ENCODE data around the gene SSU72.

Gene SSU72

GRCh38 chr1:1545946-1546737 is 28.5 kb downstream of the SSU72 start:
- Histone ChIP-seq H4K8ac (ENCODE audit: low read depth, low read length) (no peak overlapping the region), H3K4me3 (ENCODE audit: low read depth, low read length) (no peak overlapping the region), H2AFZ (ENCODE audit: insufficient read depth, low read length, poor library complexity) (no peak overlapping the region), H3K4me2 (ENCODE audit: low read length) (no peak overlapping the region), H3K9ac (ENCODE audit: low read length) (no peak overlapping the region), H3K79me1 (ENCODE audit: low read length) (no peaks in the 10 kb centered on the region), H3K27me3 (ENCODE audit: insufficient read depth, low read length) (no peaks in the 10 kb centered on the region), H2BK12ac (ENCODE audit: low read length) (no peak overlapping the region), H3K9me3 (ENCODE audit: insufficient read depth, low read depth, low read length) (no peaks in the 10 kb centered on the region), H2BK5ac (ENCODE audit: low read depth, low read length, poor library complexity) (no peak overlapping the region), H4K12ac (ENCODE audit: low read depth, low read length) (no peak overlapping the region), H3K4ac (ENCODE audit: low read depth, low read length) (no peak overlapping the region), H4K91ac (ENCODE audit: low read depth, low read length) (no peak overlapping the region), H3K79me2 (ENCODE audit: control insufficient read depth, insufficient read depth, low read length, poor library complexity) (no peaks in the 10 kb centered on the region), H3K23ac (ENCODE audit: low read length) (no peak overlapping the region), H3K14ac (ENCODE audit: low read length) (no peak overlapping the region), H3K36me3 (ENCODE audit: control insufficient read depth in 1 of 2, insufficient read depth in 2 of 2, low read length in 2 of 2) (peaks cover 58 to 60% of the 10 kb centered on the region in 2 experiments), H2AK5ac (ENCODE audit: low read length) (no peak overlapping the region), H2BK120ac (ENCODE audit: insufficient read depth, low read length, poor library complexity) (no peak overlapping the region), H3K18ac (ENCODE audit: low read length) (no peak overlapping the region), H3K4me1 (ENCODE audit: control insufficient read depth in 1 of 2, insufficient read depth in 2 of 2, low read length in 2 of 2) (peaks cover 0 to 2% of the 10 kb centered on the region in 2 experiments), H3K27ac (ENCODE audit: low read depth, low read length) (no peak overlapping the region)
- no CpG with 5 or more reads among the region's 23 CpGs for WGBS (ENCODE audit: extremely low coverage, insufficient coverage, insufficient read length)
- no peak for DNase-seq

DNA sequence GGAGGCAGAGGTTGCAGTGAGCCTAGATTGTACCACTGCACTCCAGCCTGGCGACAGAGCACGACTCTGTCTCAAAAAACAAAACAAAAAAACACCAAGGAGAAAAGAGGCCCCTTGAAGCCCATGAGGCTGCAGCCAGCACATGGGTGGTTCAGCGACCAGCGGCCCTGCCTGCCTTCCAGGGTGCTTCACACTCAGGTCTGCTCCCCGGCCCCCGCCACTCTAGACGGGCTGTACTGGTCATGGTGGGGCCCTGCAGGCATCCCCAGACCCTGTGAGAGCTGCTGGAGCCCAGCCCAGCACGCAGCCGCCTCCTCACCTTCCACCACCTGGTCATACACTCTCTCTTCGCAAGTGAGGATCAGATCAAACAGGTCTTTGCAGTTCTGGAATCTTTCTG is 30.1 kb downstream of the SSU72 start:
- no peaks in the 10 kb centered on the region for H3K79me1 ChIP-seq (ENCODE audit: low read length)
- WGBS (ENCODE audit: extremely low coverage, insufficient coverage, insufficient read length): no CpG with 5 or more reads among the region's 10 CpGs

GRCh38 chr1:1543706-1544099 is 31.0 kb downstream of the SSU72 start:
- no peak overlapping the region for H3K4ac ChIP-seq (ENCODE audit: low read depth, low read length)
- no peak overlapping the region for H3K4me3 ChIP-seq (ENCODE audit: low read depth, low read length)
- H3K23ac ChIP-seq (ENCODE audit: low read length): no peak overlapping the region
- no peaks in the 10 kb centered on the region for H3K79me1 ChIP-seq (ENCODE audit: low read length)
- H2BK12ac ChIP-seq (ENCODE audit: low read length): no peak overlapping the region
- H2AFZ ChIP-seq (ENCODE audit: insufficient read depth, low read length, poor library complexity): no peak overlapping the region
- no peaks in the 10 kb centered on the region for H3K79me2 ChIP-seq (ENCODE audit: control insufficient read depth, insufficient read depth, low read length, poor library complexity)
- H2AK5ac ChIP-seq (ENCODE audit: low read length): no peak overlapping the region
- H3K36me3 ChIP-seq (ENCODE audit: control insufficient read depth in 1 of 2, insufficient read depth in 2 of 2, low read length in 2 of 2): peaks cover 58 to 61% of the 10 kb centered on the region in 2 experiments
- H4K91ac ChIP-seq (ENCODE audit: low read depth, low read length): no peak overlapping the region
- no peaks in the 10 kb centered on the region for H3K27me3 ChIP-seq (ENCODE audit: insufficient read depth, low read length)
- H4K12ac ChIP-seq (ENCODE audit: low read depth, low read length): no peak overlapping the region
- no peak overlapping the region for H3K27ac ChIP-seq (ENCODE audit: low read depth, low read length)
- H2BK5ac ChIP-seq (ENCODE audit: low read depth, low read length, poor library complexity): no peak overlapping the region
- WGBS (ENCODE audit: extremely low coverage, insufficient coverage, insufficient read length): no CpG with 5 or more reads among the region's 19 CpGs
- H3K4me2 ChIP-seq (ENCODE audit: low read length): no peak overlapping the region
- no peak overlapping the region for H3K14ac ChIP-seq (ENCODE audit: low read length)
- DNase-seq: peak in 1 of 2 donors; percentile 17
- peaks cover 7 to 13% of the 10 kb centered on the region in 2 experiments for H3K4me1 ChIP-seq (ENCODE audit: control insufficient read depth in 1 of 2, insufficient read depth in 2 of 2, low read length in 2 of 2)
- no peak overlapping the region for H3K18ac ChIP-seq (ENCODE audit: low read length)
- H4K8ac ChIP-seq (ENCODE audit: low read depth, low read length): no peak overlapping the region
- H3K9ac ChIP-seq (ENCODE audit: low read length): no peak overlapping the region
- no peaks in the 10 kb centered on the region for H3K9me3 ChIP-seq (ENCODE audit: insufficient read depth, low read depth, low read length)
- no peak overlapping the region for H2BK120ac ChIP-seq (ENCODE audit: insufficient read depth, low read length, poor library complexity)

More for the DNA sequence above, 30.1 kb downstream of the SSU72 start:
- no peak overlapping the region for H2AK5ac ChIP-seq (ENCODE audit: low read length)
- no peak overlapping the region for H3K18ac ChIP-seq (ENCODE audit: low read length)
- no peaks in the 10 kb centered on the region for H3K79me2 ChIP-seq (ENCODE audit: control insufficient read depth, insufficient read depth, low read length, poor library complexity)
- H2BK12ac ChIP-seq (ENCODE audit: low read length): no peak overlapping the region
- no peaks in the 10 kb centered on the region for H3K27me3 ChIP-seq (ENCODE audit: insufficient read depth, low read length)
- no peak overlapping the region for H3K9ac ChIP-seq (ENCODE audit: low read length)
- H3K36me3 ChIP-seq (ENCODE audit: control insufficient read depth in 1 of 2, insufficient read depth in 2 of 2, low read length in 2 of 2): peaks cover 60 to 63% of the 10 kb centered on the region in 2 experiments
- H3K4ac ChIP-seq (ENCODE audit: low read depth, low read length): no peak overlapping the region
- H4K8ac ChIP-seq (ENCODE audit: low read depth, low read length): no peak overlapping the region
- H2BK5ac ChIP-seq (ENCODE audit: low read depth, low read length, poor library complexity): no peak overlapping the region
- no peak overlapping the region for H2AFZ ChIP-seq (ENCODE audit: insufficient read depth, low read length, poor library complexity)
- no peaks in the 10 kb centered on the region for H3K9me3 ChIP-seq (ENCODE audit: insufficient read depth, low read depth, low read length)
- no peak overlapping the region for H3K14ac ChIP-seq (ENCODE audit: low read length)
- H4K12ac ChIP-seq (ENCODE audit: low read depth, low read length): no peak overlapping the region
- H3K4me1 ChIP-seq (ENCODE audit: control insufficient read depth in 1 of 2, insufficient read depth in 2 of 2, low read length in 2 of 2): peaks cover 4 to 7% of the 10 kb centered on the region in 2 experiments
- no peak overlapping the region for H3K4me3 ChIP-seq (ENCODE audit: low read depth, low read length)
- no peak overlapping the region for H2BK120ac ChIP-seq (ENCODE audit: insufficient read depth, low read length, poor library complexity)
- H3K4me2 ChIP-seq (ENCODE audit: low read length): no peak overlapping the region
- no peak overlapping the region for H3K23ac ChIP-seq (ENCODE audit: low read length)
- DNase-seq: no peak
- H4K91ac ChIP-seq (ENCODE audit: low read depth, low read length): no peak overlapping the region
- no peak overlapping the region for H3K27ac ChIP-seq (ENCODE audit: low read depth, low read length)

- no peak overlapping the region for H3K14ac ChIP-seq (ENCODE audit: low read length)
- WGBS (ENCODE audit: extremely low coverage, insufficient coverage, insufficient read length): no CpG with 5 or more reads among the region's 45 CpGs
- no peak overlapping the region for H3K4ac ChIP-seq (ENCODE audit: low read depth, low read length)
- no peak overlapping the region for H2AK5ac ChIP-seq (ENCODE audit: low read length)
- H4K91ac ChIP-seq (ENCODE audit: low read depth, low read length): no peak overlapping the region
- H3K79me2 ChIP-seq (ENCODE audit: control insufficient read depth, insufficient read depth, low read length, poor library complexity): no peaks in the 10 kb centered on the region
- H3K23ac ChIP-seq (ENCODE audit: low read length): no peak overlapping the region
- H4K8ac ChIP-seq (ENCODE audit: low read depth, low read length): no peak overlapping the region
- H3K4me1 ChIP-seq (ENCODE audit: control insufficient read depth in 1 of 2, insufficient read depth in 2 of 2, low read length in 2 of 2): peaks cover 7 to 13% of the 10 kb centered on the region in 2 experiments
- peaks cover 58 to 59% of the 10 kb centered on the region in 2 experiments for H3K36me3 ChIP-seq (ENCODE audit: control insufficient read depth in 1 of 2, insufficient read depth in 2 of 2, low read length in 2 of 2)
- no peak overlapping the region for H2AFZ ChIP-seq (ENCODE audit: insufficient read depth, low read length, poor library complexity)
- no peak overlapping the region for H3K4me3 ChIP-seq (ENCODE audit: low read depth, low read length)
- H3K4me2 ChIP-seq (ENCODE audit: low read length): no peak overlapping the region
- H3K9ac ChIP-seq (ENCODE audit: low read length): no peak overlapping the region
- no peaks in the 10 kb centered on the region for H3K9me3 ChIP-seq (ENCODE audit: insufficient read depth, low read depth, low read length)
- H3K79me1 ChIP-seq (ENCODE audit: low read length): no peaks in the 10 kb centered on the region
- no peak overlapping the region for H2BK120ac ChIP-seq (ENCODE audit: insufficient read depth, low read length, poor library complexity)
- H3K18ac ChIP-seq (ENCODE audit: low read length): no peak overlapping the region
- no peak overlapping the region for H4K12ac ChIP-seq (ENCODE audit: low read depth, low read length)
- no peak overlapping the region for H3K27ac ChIP-seq (ENCODE audit: low read depth, low read length)
- no peak overlapping the region for H2BK5ac ChIP-seq (ENCODE audit: low read depth, low read length, poor library complexity)
- H2BK12ac ChIP-seq (ENCODE audit: low read length): no peak overlapping the region
- no peaks in the 10 kb centered on the region for H3K27me3 ChIP-seq (ENCODE audit: insufficient read depth, low read length)
- no peak for DNase-seq
Observed at GRCh38 chr1:1542766-1543705, 31.6 kb downstream of the SSU72 start.
